Brain microvascular endothelial cell (primary cell): Measurements from ENCODE around the gene FNDC3A.
"Not testable (repeated sequence)": the region's sequence is repeated elsewhere in the genome, so short reads cannot be mapped to it uniquely, and the experiment has no call there.

ENCODE experiments used
- DNase-seq: peaks from one replicate; pipeline ENCODE4 v3.0.0-alpha.2; 2020
- H3K27ac ChIP-seq: fragments of 250-450 bp; sonication (Bioruptor Pico); 2 replicates; pipeline ENCODE4 v1.5.1; 2020; ENCODE audit warnings: mild to moderate bottlenecking, moderate library complexity
- H3K27me3 ChIP-seq: fragments of 250-450 bp; sonication (Bioruptor Pico); replicated peaks from 2 replicates; pipeline ENCODE4 v1.5.1; 2020; ENCODE audit warnings: mild to moderate bottlenecking
- H3K36me3 ChIP-seq: fragments of 250-450 bp; sonication (Bioruptor Pico); replicated peaks from 2 replicates; pipeline ENCODE4 v1.5.1; 2020; ENCODE audit warnings: mild to moderate bottlenecking
- H3K4me3 ChIP-seq: 2 replicates; pipeline ENCODE4 v1.5.1; 2011; ENCODE audit warnings: low read depth, mild to moderate bottlenecking, control low read depth, low read length, moderate library complexity
- CTCF ChIP-seq: IDR thresholded peaks from 2 replicates; pipeline ENCODE4 v1.5.1; 2011; ENCODE audit warnings: low read depth, mild to moderate bottlenecking, moderate library complexity, low read length, control low read depth, inconsistent platforms; ENCODE audit errors: missing control alignments
- in situ Hi-C: cut with HindIII; loops from 2 replicates; pipeline ENCODE4 v1.10.0; 2017; ENCODE audit warnings: low sequenced_read_pairs, low pct_ligation_motif_present

The FNDC3A gene

GRCh38 chr13:48993150-48993549, 17.4 kb downstream of the FNDC3A start:
- no peaks in the 10 kb centered on the region for H3K36me3 ChIP-seq
- H3K27me3 ChIP-seq: no peaks in the 10 kb centered on the region
- no peak for TF ChIP-seq CTCF
- in situ Hi-C loops: no loop called here
- H3K27ac ChIP-seq: no peak overlapping the region
- no peak overlapping the region for H3K4me3 ChIP-seq
- DNase-seq: no peak

- Histone ChIP-seq H3K27ac (no peak overlapping the region), H3K27me3 (no peaks in the 10 kb centered on the region), H3K36me3 (no peaks in the 10 kb centered on the region), H3K4me3 (no peak overlapping the region)
- DNase-seq: no peak
- no peak for TF ChIP-seq CTCF
- in situ Hi-C loops: no loop called here
Observed at GRCh38 chr13:48994706-48995105, 19.0 kb downstream of the FNDC3A start.

- H3K27ac ChIP-seq: no peak overlapping the region
- H3K27me3 ChIP-seq: no peaks in the 10 kb centered on the region
- no peak for TF ChIP-seq CTCF
- no peaks in the 10 kb centered on the region for H3K36me3 ChIP-seq
- no peak overlapping the region for H3K4me3 ChIP-seq
- in situ Hi-C loops: no loop called here
- no peak for DNase-seq
Observed at GRCh38 chr13:48998641-48999292, 23.1 kb downstream of the FNDC3A start.

DNA sequence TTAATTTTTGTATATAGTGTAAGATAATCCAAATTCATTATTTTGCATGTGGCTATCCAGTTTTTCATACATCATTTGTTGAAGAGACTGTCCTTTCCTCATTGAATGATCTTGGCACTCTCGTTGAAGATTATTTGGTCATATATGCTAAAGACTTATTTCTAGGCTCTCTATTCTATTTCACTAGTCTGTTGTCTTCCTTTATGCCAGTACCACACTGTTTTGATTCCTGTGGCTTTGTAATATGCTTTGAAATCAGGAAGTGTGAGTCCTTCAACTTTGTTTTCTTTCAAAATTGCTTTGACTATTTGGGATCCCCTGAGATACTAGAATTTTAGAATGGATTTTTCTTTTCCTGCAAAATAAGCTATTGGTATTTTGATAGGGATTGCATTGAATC, 24.5 kb downstream of the FNDC3A start:
- no peaks in the 10 kb centered on the region for H3K36me3 ChIP-seq
- DNase-seq: no peak
- H3K27ac ChIP-seq: no peak overlapping the region
- TF ChIP-seq CTCF: no peak
- no peak overlapping the region for H3K4me3 ChIP-seq
- H3K27me3 ChIP-seq: no peaks in the 10 kb centered on the region
- in situ Hi-C loops: no loop called here

GRCh38 chr13:49018986-49019635, 43.4 kb downstream of the FNDC3A start:
- in situ Hi-C loops, H3K27me3 ChIP-seq: not testable (repeated sequence)

GRCh38 chr13:49020328-49020727, 44.6 kb downstream of the FNDC3A start:
- in situ Hi-C loops: no loop called here
- H3K4me3 ChIP-seq: no peak overlapping the region
- no peaks in the 10 kb centered on the region for H3K27me3 ChIP-seq
- no peaks in the 10 kb centered on the region for H3K36me3 ChIP-seq
- DNase-seq: no peak
- no peak overlapping the region for H3K27ac ChIP-seq
- no peak for TF ChIP-seq CTCF

More at GRCh38 chr13:49018986-49019635, 43.4 kb downstream of the FNDC3A start:
- H3K4me3 ChIP-seq, H3K36me3 ChIP-seq, DNase-seq, H3K27ac ChIP-seq: not testable (repeated sequence)
